ENCODE measurements around the gene KRT25.

DNA sequence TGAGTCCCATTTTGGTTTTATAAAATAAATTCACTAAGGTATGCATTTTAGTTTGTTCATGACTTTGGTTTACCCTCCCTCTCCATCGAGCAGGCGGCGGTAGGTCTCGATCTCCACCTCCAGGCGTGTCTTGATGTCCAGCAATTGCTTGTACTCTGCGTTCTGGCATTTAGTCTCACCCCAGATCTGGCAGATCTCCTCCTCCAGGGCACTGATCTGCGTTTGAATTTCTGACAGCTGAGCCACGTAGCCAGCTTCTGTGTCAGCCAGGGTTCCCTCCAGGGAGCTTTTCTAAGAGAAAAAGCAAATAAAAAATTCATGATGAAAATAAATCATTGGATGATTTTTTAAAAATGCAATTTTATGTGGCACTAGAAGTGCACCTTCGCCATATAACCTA, 55.8 kb downstream of the KRT25 start:
- TF ChIP-seq, protein P1, sequence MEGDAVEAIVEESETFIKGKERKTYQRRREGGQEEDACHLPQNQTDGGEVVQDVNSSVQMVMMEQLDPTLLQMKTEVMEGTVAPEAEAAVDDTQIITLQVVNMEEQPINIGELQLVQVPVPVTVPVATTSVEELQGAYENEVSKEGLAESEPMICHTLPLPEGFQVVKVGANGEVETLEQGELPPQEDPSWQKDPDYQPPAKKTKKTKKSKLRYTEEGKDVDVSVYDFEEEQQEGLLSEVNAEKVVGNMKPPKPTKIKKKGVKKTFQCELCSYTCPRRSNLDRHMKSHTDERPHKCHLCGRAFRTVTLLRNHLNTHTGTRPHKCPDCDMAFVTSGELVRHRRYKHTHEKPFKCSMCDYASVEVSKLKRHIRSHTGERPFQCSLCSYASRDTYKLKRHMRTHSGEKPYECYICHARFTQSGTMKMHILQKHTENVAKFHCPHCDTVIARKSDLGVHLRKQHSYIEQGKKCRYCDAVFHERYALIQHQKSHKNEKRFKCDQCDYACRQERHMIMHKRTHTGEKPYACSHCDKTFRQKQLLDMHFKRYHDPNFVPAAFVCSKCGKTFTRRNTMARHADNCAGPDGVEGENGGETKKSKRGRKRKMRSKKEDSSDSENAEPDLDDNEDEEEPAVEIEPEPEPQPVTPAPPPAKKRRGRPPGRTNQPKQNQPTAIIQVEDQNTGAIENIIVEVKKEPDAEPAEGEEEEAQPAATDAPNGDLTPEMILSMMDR (IDR thresholded peaks at IDR 0.05) = no peak
- TF ChIP-seq POLR2A (IDR thresholded peaks at IDR 0.05) = no peak
